Stimulated activated CD8-positive, alpha-beta memory T cell treated with anti-CD3 and anti-CD28 coated beads, Interleukin-15, amount 100 ng/mL, for 24 hours (primary cell): Measurements from ENCODE around the gene ZBTB8A.
"Not testable (repeated sequence)": the region's sequence is repeated elsewhere in the genome, so short reads cannot be mapped to it uniquely, and the experiment has no call there.

Experiments used
- DNase-seq: peaks from one replicate; pipeline ENCODE4 v3.0.0-alpha.2; 2020; ENCODE audit warnings: low read depth

ZBTB8A gene

GRCh38 chr1:32622205-32622604, 83.0 kb downstream of the ZBTB8A start:
- no peak for DNase-seq

- DNase-seq: no peak
Observed at GRCh38 chr1:32622806-32623681, 83.8 kb downstream of the ZBTB8A start.

- no peak for DNase-seq
Observed at GRCh38 chr1:32623775-32624174, 84.5 kb downstream of the ZBTB8A start.

GRCh38 chr1:32626176-32626575, 86.9 kb downstream of the ZBTB8A start:
- no peak for DNase-seq

- no peak for DNase-seq
Observed at GRCh38 chr1:32627596-32628162, 88.5 kb downstream of the ZBTB8A start.

DNA sequence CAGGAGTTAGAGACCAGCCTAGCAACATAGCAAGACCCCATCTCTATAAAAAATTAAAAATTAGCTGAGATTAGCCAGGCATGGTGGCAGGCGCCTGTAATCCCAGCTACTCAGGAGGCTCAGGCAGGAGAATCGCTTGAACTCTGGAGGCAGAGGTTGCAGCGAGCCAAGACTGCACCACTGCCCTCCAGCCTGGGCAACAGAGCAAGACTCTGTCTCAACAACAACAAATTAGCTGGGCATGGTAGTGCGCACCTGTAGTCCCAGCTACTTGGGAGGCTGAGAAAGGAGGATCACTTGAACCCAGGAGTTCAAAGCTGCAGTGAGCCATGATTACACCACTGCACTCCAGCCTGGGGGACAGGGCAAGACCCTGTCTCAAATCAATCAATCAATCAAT, 90.9 kb downstream of the ZBTB8A start:
- not testable (repeated sequence) for DNase-seq

DNA sequence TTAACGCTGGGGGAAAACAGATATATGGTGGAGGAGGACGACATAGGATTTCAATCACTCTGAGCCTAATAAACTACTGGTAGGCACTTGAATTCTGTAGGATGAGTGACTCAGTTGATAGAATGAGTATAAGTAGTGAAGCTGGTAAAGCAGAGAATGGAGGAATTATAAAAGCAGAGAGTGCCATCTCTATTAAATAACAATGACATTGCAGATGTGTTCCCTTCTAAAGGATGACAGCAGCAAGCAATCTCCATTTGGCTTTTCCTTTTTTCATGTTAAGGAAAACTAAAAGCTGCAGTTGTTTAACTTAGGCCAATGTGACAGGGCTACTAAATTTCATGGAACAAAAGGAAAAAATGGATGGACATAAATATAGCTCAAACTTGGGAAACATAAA, 93.6 kb downstream of the ZBTB8A start:
- DNase-seq: no peak

GRCh38 chr1:32635508-32636277, 96.5 kb downstream of the ZBTB8A start:
- DNase-seq: no peak

GRCh38 chr1:32636914-32637645, 97.9 kb downstream of the ZBTB8A start:
- no peak for DNase-seq

- DNase-seq: no peak
Observed at GRCh38 chr1:32639489-32640075, 100.4 kb downstream of the ZBTB8A start.

DNA sequence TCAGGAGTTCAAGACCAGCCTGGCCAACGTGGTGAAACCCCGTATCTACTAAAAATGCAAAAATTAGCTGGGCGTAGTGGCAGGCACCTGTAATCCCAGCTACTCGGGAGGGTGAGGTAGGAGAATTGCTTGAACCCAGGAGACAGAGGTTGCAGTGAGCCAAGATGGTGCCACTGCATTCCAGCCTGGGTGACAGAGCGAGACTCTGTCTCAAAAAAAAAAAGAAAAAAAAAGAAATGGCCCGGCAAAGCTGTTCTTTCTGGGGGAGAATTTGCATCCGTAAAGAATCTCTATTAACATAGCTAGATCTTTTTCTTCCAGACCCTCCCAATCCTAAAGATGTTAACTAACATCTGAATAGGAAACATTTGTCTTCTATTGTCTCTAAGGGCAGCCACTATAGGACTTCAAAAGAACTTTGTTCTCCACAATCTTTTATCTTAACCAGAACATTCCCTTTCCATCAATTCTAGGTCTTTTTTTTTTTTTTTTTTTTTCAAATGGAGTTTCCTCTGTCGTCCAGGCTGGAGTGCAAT, 103.1 kb downstream of the ZBTB8A start:
- DNase-seq: not testable (repeated sequence)

GRCh38 chr1:32644426-32644825, 105.2 kb downstream of the ZBTB8A start:
- DNase-seq: no peak

DNA sequence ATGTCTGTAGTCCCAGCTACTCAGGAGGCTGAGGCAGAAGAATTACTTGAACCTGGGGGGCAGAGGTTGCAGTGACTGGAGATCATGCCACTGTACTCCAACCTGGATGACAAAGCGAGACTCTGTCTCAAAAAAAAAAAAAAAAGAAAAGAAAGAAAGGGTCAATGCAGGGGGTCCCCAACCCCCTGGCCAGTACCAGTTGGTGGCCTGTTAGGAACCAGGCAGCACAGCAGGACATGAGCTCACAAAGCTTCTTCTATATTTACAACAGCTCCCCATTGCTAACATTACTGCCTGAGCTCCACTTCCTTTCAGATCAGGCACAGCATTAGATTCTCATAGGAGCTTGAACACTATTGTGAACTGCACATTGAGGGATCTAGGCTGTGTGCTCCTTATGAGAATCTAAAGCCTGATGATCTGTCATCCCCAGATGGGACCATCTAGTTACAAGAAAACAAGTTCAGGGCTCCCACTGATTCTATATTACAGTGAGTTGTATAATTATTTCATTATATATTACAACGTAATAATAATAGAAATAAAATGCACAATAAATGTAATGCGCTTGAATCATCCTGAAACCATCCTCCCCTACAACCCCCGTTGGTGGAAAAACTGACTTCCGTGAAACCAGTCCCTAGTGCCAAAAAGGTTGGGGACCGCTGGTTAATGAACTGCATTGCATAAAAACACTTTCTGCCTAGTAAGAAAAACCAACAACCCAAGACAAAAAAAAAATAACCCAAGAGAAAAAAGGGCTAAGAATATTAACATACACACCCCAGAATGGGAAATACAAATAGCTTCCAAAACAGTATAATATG, 108.3 kb downstream of the ZBTB8A start:
- DNase-seq: no peak

- DNase-seq: peak; percentile 47
Observed at GRCh38 chr1:32650248-32650751, 111.1 kb downstream of the ZBTB8A start, which contains the start of gene ZBTB8OS. TSS of gene ZBTB8OS (minus strand) at chr1:32650550. CDS start at chr1:32650529, 21 bp downstream.

- DNase-seq: peak; percentile 98
Observed at GRCh38 chr1:32650752-32651460, 111.7 kb downstream of the ZBTB8A start, which contains the start of gene RBBP4. TSS of gene RBBP4 (plus strand) at chr1:32651208. CDS start at chr1:32651307, 99 bp downstream.

GRCh38 chr1:32651461-32652073, 112.3 kb downstream of the ZBTB8A start:
- DNase-seq: no peak

- no peak for DNase-seq
Observed at GRCh38 chr1:32652244-32652962, 113.2 kb downstream of the ZBTB8A start.
